ENCODE results near the gene BTBD6.

Gene BTBD6

GRCh38 chr14:105201925-105202513 lies 46.3 kb upstream of the BTBD6 start:
- Histone ChIP-seq H2AFZ (ENCODE audit: low read depth, low read length) (no peak overlapping the region), H3K9ac (ENCODE audit: low read depth, low read length) (no peak overlapping the region), H3K4me3 (ENCODE audit: low read depth in 1 of 2, low read length in 2 of 2) (no peak overlapping the region), H3K79me2 (ENCODE audit: insufficient read depth, low read length) (no peaks in the 10 kb centered on the region), H3K4me1 (ENCODE audit: insufficient read depth, low read length) (no peaks in the 10 kb centered on the region), H3K36me3 (ENCODE audit: insufficient read depth, low read length) (no peaks in the 10 kb centered on the region), H3K4me2 (ENCODE audit: insufficient read depth, low read length) (no peak overlapping the region), H3K27me3 (ENCODE audit: insufficient read depth, low read length, poor library complexity) (peaks cover 11% of the 10 kb centered on the region), H4K20me1 (ENCODE audit: insufficient read depth, low read length) (peaks cover 25% of the 10 kb centered on the region), H3K27ac (ENCODE audit: low read length) (no peak overlapping the region), H3K9me3 (ENCODE audit: insufficient read depth, low read length, severe bottlenecking) (no peaks in the 10 kb centered on the region)
- ATAC-seq (ENCODE audit: insufficient read depth, low read depth) (peak; percentile 44; the same call in 2 of the 3 replicates), DNase-seq (peak; percentile 39)
- TF ChIP-seq CTCF (IDR thresholded peaks at IDR 0.05; ENCODE audit: borderline replicate concordance, extremely low read depth, low read length, poor library complexity, severe bottlenecking), result no peak
- TF ChIP-seq EZH2 (IDR thresholded peaks at IDR 0.05; ENCODE audit: borderline replicate concordance, low read depth, low read length, severe bottlenecking), result no peak

- no peak overlapping the region for H3K4me2 ChIP-seq (ENCODE audit: insufficient read depth, low read length)
Observed at GRCh38 chr14:105203057-105203531, 45.2 kb upstream of the BTBD6 start.

GRCh38 chr14:105203701-105204100 lies 44.6 kb upstream of the BTBD6 start:
- Histone ChIP-seq H4K20me1 (ENCODE audit: insufficient read depth, low read length) (peaks cover 28% of the 10 kb centered on the region), H2AFZ (ENCODE audit: low read depth, low read length) (no peak overlapping the region), H3K36me3 (ENCODE audit: insufficient read depth, low read length) (no peaks in the 10 kb centered on the region), H3K9me3 (ENCODE audit: insufficient read depth, low read length, severe bottlenecking) (no peaks in the 10 kb centered on the region), H3K4me3 (ENCODE audit: low read depth in 1 of 2, low read length in 2 of 2) (no peak overlapping the region), H3K4me1 (ENCODE audit: insufficient read depth, low read length) (no peaks in the 10 kb centered on the region), H3K27ac (ENCODE audit: low read length) (no peak overlapping the region), H3K4me2 (ENCODE audit: insufficient read depth, low read length) (no peak overlapping the region), H3K9ac (ENCODE audit: low read depth, low read length) (no peak overlapping the region), H3K79me2 (ENCODE audit: insufficient read depth, low read length) (no peaks in the 10 kb centered on the region), H3K27me3 (ENCODE audit: insufficient read depth, low read length, poor library complexity) (no peaks in the 10 kb centered on the region)
- TF ChIP-seq EZH2 (IDR thresholded peaks at IDR 0.05; ENCODE audit: borderline replicate concordance, low read depth, low read length, severe bottlenecking) (no peak), CTCF (IDR thresholded peaks at IDR 0.05; ENCODE audit: borderline replicate concordance, extremely low read depth, low read length, poor library complexity, severe bottlenecking) (no peak)
- no peak for DNase-seq
- no peak for ATAC-seq (ENCODE audit: insufficient read depth, low read depth)

More at GRCh38 chr14:105203057-105203531, 45.2 kb upstream of the BTBD6 start:
- no peaks in the 10 kb centered on the region for H3K4me1 ChIP-seq (ENCODE audit: insufficient read depth, low read length)
- no peak overlapping the region for H3K4me3 ChIP-seq (ENCODE audit: low read depth in 1 of 2, low read length in 2 of 2)
- no peak overlapping the region for H3K9ac ChIP-seq (ENCODE audit: low read depth, low read length)
- ATAC-seq (ENCODE audit: insufficient read depth, low read depth), result peak; percentile 18; the same call in 1 of the 3 replicates
- H2AFZ ChIP-seq (ENCODE audit: low read depth, low read length), result no peak overlapping the region
- peak; percentile 53 for TF ChIP-seq CTCF (IDR thresholded peaks at IDR 0.05; ENCODE audit: borderline replicate concordance, extremely low read depth, low read length, poor library complexity, severe bottlenecking)
- TF ChIP-seq EZH2 (IDR thresholded peaks at IDR 0.05; ENCODE audit: borderline replicate concordance, low read depth, low read length, severe bottlenecking), result no peak
- H3K27ac ChIP-seq (ENCODE audit: low read length), result no peak overlapping the region
- peaks cover 2% of the 10 kb centered on the region for H3K27me3 ChIP-seq (ENCODE audit: insufficient read depth, low read length, poor library complexity)
- H3K79me2 ChIP-seq (ENCODE audit: insufficient read depth, low read length), result no peaks in the 10 kb centered on the region
- no peak for DNase-seq
- H3K9me3 ChIP-seq (ENCODE audit: insufficient read depth, low read length, severe bottlenecking), result no peaks in the 10 kb centered on the region
- no peaks in the 10 kb centered on the region for H3K36me3 ChIP-seq (ENCODE audit: insufficient read depth, low read length)
- peaks cover 30% of the 10 kb centered on the region for H4K20me1 ChIP-seq (ENCODE audit: insufficient read depth, low read length)
